ENCODE results near the gene GIT2.

DNA sequence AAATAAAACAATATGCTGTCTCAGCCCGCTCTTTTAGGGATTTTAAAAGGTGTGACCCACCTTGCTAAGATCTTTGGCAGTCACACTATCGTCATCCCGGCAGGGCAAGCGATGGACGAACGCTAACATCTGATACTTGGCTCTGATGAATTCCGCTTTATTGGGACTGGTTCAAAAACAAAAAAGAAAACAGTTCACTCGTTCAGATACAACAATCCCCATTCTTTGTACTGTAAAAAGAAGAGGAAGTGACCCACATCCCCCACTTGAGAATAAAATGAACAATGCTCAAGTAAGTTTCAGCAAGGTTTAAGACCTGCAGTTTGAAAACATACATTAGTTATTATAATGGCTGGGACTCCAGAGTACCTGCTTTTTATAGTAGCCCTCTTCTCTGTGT lies 7.3 kb downstream of the GIT2 start:
- TF ChIP-seq EZH2 (IDR thresholded peaks at IDR 0.05) (no peak), POLR2AphosphoS5 (IDR thresholded peaks at IDR 0.05; ENCODE audit: borderline replicate concordance, low read depth, low read length) (no peak)
